Neutrophil (primary cell): ENCODE data around the gene VAV3.

Experiments used
- H3K27ac ChIP-seq: fragments of 200-600 bp; sonication (generic); 2 replicates; pipeline ENCODE4 v1.5.1; 2016; ENCODE audit warnings: mild to moderate bottlenecking, moderate library complexity
- H3K27me3 ChIP-seq: fragments of 200-600 bp; sonication (generic); 2 replicates; pipeline ENCODE4 v1.6.0; 2016; ENCODE audit warnings: mild to moderate bottlenecking
- H3K36me3 ChIP-seq: fragments of 200-600 bp; sonication (generic); 2 replicates; pipeline ENCODE4 v1.5.1; 2017
- H3K4me1 ChIP-seq, 2 experiments: fragments of 200-600 bp in 1 of 2; sonication (generic) in 1 of 2; 1 replicate in 1 of 2; 2 replicates in 1 of 2; pipeline versions ENCODE4 v1.5.1 to v1.6.1; 2013 to 2016; ENCODE audit warnings: low read depth in 1 of 2, low read length in 1 of 2, mild to moderate bottlenecking in 1 of 2, moderate library complexity in 1 of 2; ENCODE audit not compliant: control insufficient read depth in 1 of 2, insufficient read depth in 1 of 2
- H3K4me3 ChIP-seq, 2 experiments: fragments of 200-600 bp in 1 of 2; sonication (generic) in 1 of 2; 1 replicate in 1 of 2; 2 replicates in 1 of 2; pipeline ENCODE4 v1.5.1; 2013 to 2016; ENCODE audit warnings: low read depth in 1 of 2, low read length in 1 of 2, mild to moderate bottlenecking in 1 of 2, moderate library complexity in 1 of 2
- H3K9me3 ChIP-seq: fragments of 200-600 bp; sonication (generic); 2 replicates; pipeline ENCODE4 v1.5.1; 2016
- CTCF ChIP-seq: fragments of 200-600 bp; sonication (generic); IDR thresholded peaks from 2 replicates; pipeline ENCODE4 v1.5.1; 2016; ENCODE audit warnings: antibody characterized with exemption

VAV3 gene

GRCh38 chr1:107867422-107867821 lies 97.6 kb downstream of the VAV3 start:
- Histone ChIP-seq H3K27me3 (no peaks in the 10 kb centered on the region), H3K4me3 (no peak overlapping the region), H3K36me3 (no peaks in the 10 kb centered on the region), H3K27ac (no peak overlapping the region), H3K9me3 (no peaks in the 10 kb centered on the region), H3K4me1 (peaks cover 20 to 25% of the 10 kb centered on the region in 2 experiments)
- TF ChIP-seq CTCF: no peak

GRCh38 chr1:107866870-107867269 lies 98.1 kb downstream of the VAV3 start:
- no peaks in the 10 kb centered on the region for H3K36me3 ChIP-seq
- TF ChIP-seq CTCF: no peak
- no peak overlapping the region for H3K4me3 ChIP-seq
- no peak overlapping the region for H3K27ac ChIP-seq
- H3K27me3 ChIP-seq: no peaks in the 10 kb centered on the region
- peaks cover 20 to 25% of the 10 kb centered on the region in 2 experiments for H3K4me1 ChIP-seq
- H3K9me3 ChIP-seq: no peaks in the 10 kb centered on the region

- Histone ChIP-seq H3K4me3 (no peak overlapping the region), H3K36me3 (no peaks in the 10 kb centered on the region), H3K4me1 (peaks cover 20 to 25% of the 10 kb centered on the region in 2 experiments), H3K9me3 (no peaks in the 10 kb centered on the region), H3K27ac (peak overlapping the region; percentile 28), H3K27me3 (no peaks in the 10 kb centered on the region)
- TF ChIP-seq CTCF: no peak
Observed at GRCh38 chr1:107865627-107866026, 99.4 kb downstream of the VAV3 start.

GRCh38 chr1:107863342-107863741 lies 101.6 kb downstream of the VAV3 start:
- no peak overlapping the region for H3K4me3 ChIP-seq
- no peak overlapping the region for H3K27ac ChIP-seq
- no peaks in the 10 kb centered on the region for H3K36me3 ChIP-seq
- H3K27me3 ChIP-seq: no peaks in the 10 kb centered on the region
- peaks cover 17% of the 10 kb centered on the region in 2 experiments for H3K4me1 ChIP-seq
- H3K9me3 ChIP-seq: no peaks in the 10 kb centered on the region
- no peak for TF ChIP-seq CTCF

GRCh38 chr1:107862064-107862463 lies 102.9 kb downstream of the VAV3 start:
- Histone ChIP-seq H3K27me3 (no peaks in the 10 kb centered on the region), H3K9me3 (no peaks in the 10 kb centered on the region), H3K4me1 (peaks cover 17% of the 10 kb centered on the region in 2 experiments), H3K4me3 (no peak overlapping the region), H3K36me3 (no peaks in the 10 kb centered on the region), H3K27ac (peak overlapping the region; percentile 4)
- no peak for TF ChIP-seq CTCF

- H3K27me3 ChIP-seq: no peaks in the 10 kb centered on the region
- no peaks in the 10 kb centered on the region for H3K36me3 ChIP-seq
- H3K9me3 ChIP-seq: no peaks in the 10 kb centered on the region
- H3K4me1 ChIP-seq: peaks cover 8 to 10% of the 10 kb centered on the region in 2 experiments
- no peak for TF ChIP-seq CTCF
- no peak overlapping the region for H3K27ac ChIP-seq
- no peak overlapping the region for H3K4me3 ChIP-seq
Observed at GRCh38 chr1:107858323-107858722, 106.7 kb downstream of the VAV3 start.
